Calu3 (cell line): ENCODE results near the gene NPIPB2. TPM values are rescaled to one million over a fixed set of nuclear protein-coding genes. Genes with fewer than 3 reads are reported as not detected.

ENCODE experiments used
- BruUV-seq: library from RNA; stranded (reverse); fragments of 400-500 nt; replicated peaks from 2 replicates; lab custom pipeline; 2021; lab: Mats Ljungman, UMichigan
- CTCF ChIA-PET: fragments of 300-600 bp; sonication (Branson Sonifier 250); formaldehyde crosslinking; loops from one replicate; lab custom pipeline; 2022; ENCODE audit warnings: antibody characterized with exemption; lab: Charles Lee
- DNase-seq: peaks from one replicate; pipeline ENCODE4 v3.0.0; 2022
- H3K27ac Mint-ChIP-seq: one replicate; pipeline ENCODE4 v1.8.0; 2022; ENCODE audit warnings: mixed read lengths; ENCODE audit not compliant: unreplicated experiment
- H3K27me3 Mint-ChIP-seq: one replicate; pipeline ENCODE4 v1.8.0; 2022; ENCODE audit warnings: mixed read lengths; ENCODE audit not compliant: unreplicated experiment
- H3K36me3 Mint-ChIP-seq: one replicate; pipeline ENCODE4 v1.8.0; 2022; ENCODE audit warnings: mild to moderate bottlenecking, moderate library complexity, mixed read lengths; ENCODE audit not compliant: insufficient read depth, unreplicated experiment
- H3K4me1 Mint-ChIP-seq: one replicate; pipeline ENCODE4 v1.8.0; 2022; ENCODE audit warnings: mild to moderate bottlenecking, low read depth, mixed read lengths; ENCODE audit not compliant: unreplicated experiment
- H3K4me3 Mint-ChIP-seq: one replicate; pipeline ENCODE4 v1.8.0; 2022; ENCODE audit warnings: mild to moderate bottlenecking, low read depth, moderate library complexity, mixed read lengths; ENCODE audit not compliant: unreplicated experiment
- H3K9me3 Mint-ChIP-seq: one replicate; pipeline ENCODE4 v1.8.0; 2022; ENCODE audit warnings: low read depth, mixed read lengths; ENCODE audit not compliant: unreplicated experiment
- CTCF ChIP-seq: fragments of 200-600 bp; IDR thresholded peaks from one replicate; pipeline ENCODE4 v1.8.0; 2022; ENCODE audit warnings: antibody characterized with exemption; ENCODE audit not compliant: unreplicated experiment
- intact Hi-C: fragments of 100-400 bp; cut with micrococcal nuclease; formaldehyde crosslinking; loops from one replicate; pipeline ENCODE4 v1.10.0; 2022; ENCODE audit not compliant: unreplicated experiment
- total RNA-seq: library from RNA; stranded (reverse); gene quantifications from 2 replicates; pipeline ENCODE4 v1.2.3, GENCODE V29; 2022

Gene NPIPB2
- total RNA-seq, 1 experiment from 2014 or later = 21.3 TPM

- H3K27ac Mint-ChIP-seq = no peak overlapping the region
- intact Hi-C loops = no loop called here
- no peaks in the 10 kb centered on the region for H3K9me3 Mint-ChIP-seq
- CTCF ChIA-PET = interaction anchor here (0.7 kb wide), 1 partner anchor 181 kb away, joined by 6 read pairs; no protein-coding TSS in a partner anchor
- no peaks in the 10 kb centered on the region for H3K4me1 Mint-ChIP-seq
- no peak for TF ChIP-seq CTCF
- no peak overlapping the region for H3K4me3 Mint-ChIP-seq
- H3K36me3 Mint-ChIP-seq = peaks cover 84% of the 10 kb centered on the region
- H3K27me3 Mint-ChIP-seq = no peaks in the 10 kb centered on the region
- no peak for DNase-seq
- no TSS peak for BruUV-seq
Measured at GRCh38 chr16:11886881-11887280, 55.0 kb downstream of the NPIPB2 start.

GRCh38 chr16:11884035-11884434, 57.8 kb downstream of the NPIPB2 start:
- Mint-ChIP-seq H3K9me3 (no peaks in the 10 kb centered on the region), H3K27me3 (no peaks in the 10 kb centered on the region), H3K27ac (no peak overlapping the region), H3K4me3 (no peak overlapping the region), H3K4me1 (no peaks in the 10 kb centered on the region), H3K36me3 (peaks cover 93% of the 10 kb centered on the region)
- CTCF ChIA-PET = no interaction called here
- intact Hi-C loops = no loop called here
- DNase-seq = no peak
- no TSS peak for BruUV-seq
- TF ChIP-seq CTCF = no peak

GRCh38 chr16:11880007-11880406, 61.8 kb downstream of the NPIPB2 start:
- Mint-ChIP-seq H3K27ac (no peak overlapping the region), H3K4me3 (no peak overlapping the region), H3K36me3 (peaks cover 66% of the 10 kb centered on the region), H3K9me3 (no peaks in the 10 kb centered on the region), H3K27me3 (no peaks in the 10 kb centered on the region), H3K4me1 (no peaks in the 10 kb centered on the region)
- no peak for DNase-seq
- CTCF ChIA-PET = no interaction called here
- TF ChIP-seq CTCF = no peak
- intact Hi-C loops = no loop called here
- TSS peak; percentile 17 for BruUV-seq

GRCh38 chr16:11877374-11877773, 64.5 kb downstream of the NPIPB2 start:
- DNase-seq = no peak
- intact Hi-C loops = no loop called here
- no TSS peak for BruUV-seq
- H3K27me3 Mint-ChIP-seq = no peaks in the 10 kb centered on the region
- no peaks in the 10 kb centered on the region for H3K4me1 Mint-ChIP-seq
- no peak overlapping the region for H3K27ac Mint-ChIP-seq
- no peaks in the 10 kb centered on the region for H3K9me3 Mint-ChIP-seq
- TF ChIP-seq CTCF = no peak
- H3K36me3 Mint-ChIP-seq = peaks cover 70% of the 10 kb centered on the region
- CTCF ChIA-PET = no interaction called here
- H3K4me3 Mint-ChIP-seq = no peak overlapping the region

Other genes starting within 250 kb of the NPIPB2 start
- gene TXNDC11, start 199.2 kb downstream of the NPIPB2 start, total RNA-seq = 51.3 and 52.1 TPM in 2 replicates
- 68.7 and 70.9 TPM in 2 replicates for gene ZC3H7A, start 144.8 kb downstream of the NPIPB2 start, total RNA-seq
- gene RSL1D1, start 90.5 kb downstream of the NPIPB2 start, total RNA-seq = 239 and 247 TPM in 2 replicates
- gene GSPT1, start 26.1 kb downstream of the NPIPB2 start, total RNA-seq = 221 and 223 TPM in 2 replicates
- not detected in 2 replicates for gene TNFRSF17, start 23.2 kb upstream of the NPIPB2 start, total RNA-seq
- gene SNX29, start 34.7 kb upstream of the NPIPB2 start, total RNA-seq = 18.5 and 18.7 TPM in 2 replicates